Central memory CD8-positive, alpha-beta T cell (primary cell): ENCODE data around the gene DYNLT4.
A peak's percentile ranks its signal among the peaks of the same experiment; 100 is the strongest.

ENCODE experiments used
- ATAC-seq: fragments of 150-1000 bp; cut with Tn5 transposase; replicated peaks from 2 replicates; pipeline ENCODE4 v1.10.0; 2022; ENCODE audit warnings: mild to moderate bottlenecking, moderate FRiP score, moderate number of reproducible peaks; ENCODE audit not compliant: poor library complexity, severe bottlenecking; ENCODE audit errors: extremely low read depth
- DNase-seq, 2 donors: peaks; one replicate each; pipeline ENCODE4 v3.0.0; 2021; ENCODE audit warnings: low spot score in 2 of 2
- H3K27ac Mint-ChIP-seq: one replicate; pipeline ENCODE4 v1.8.0; 2022; ENCODE audit warnings: low read depth, mild to moderate bottlenecking, moderate library complexity, mixed read lengths
- H3K27me3 Mint-ChIP-seq: one replicate; pipeline ENCODE4 v1.8.0; 2022; ENCODE audit warnings: mixed read lengths
- H3K36me3 Mint-ChIP-seq: one replicate; pipeline ENCODE4 v1.8.0; 2022; ENCODE audit warnings: mild to moderate bottlenecking, moderate library complexity, mixed read lengths; ENCODE audit not compliant: insufficient read depth
- H3K4me1 Mint-ChIP-seq: one replicate; pipeline ENCODE4 v1.8.0; 2022; ENCODE audit warnings: mixed read lengths
- H3K4me3 Mint-ChIP-seq: one replicate; pipeline ENCODE4 v1.8.0; 2022; ENCODE audit warnings: mild to moderate bottlenecking, moderate library complexity, mixed read lengths
- H3K9me3 Mint-ChIP-seq: one replicate; pipeline ENCODE4 v1.8.0; 2022; ENCODE audit warnings: mixed read lengths

Gene DYNLT4

DNA sequence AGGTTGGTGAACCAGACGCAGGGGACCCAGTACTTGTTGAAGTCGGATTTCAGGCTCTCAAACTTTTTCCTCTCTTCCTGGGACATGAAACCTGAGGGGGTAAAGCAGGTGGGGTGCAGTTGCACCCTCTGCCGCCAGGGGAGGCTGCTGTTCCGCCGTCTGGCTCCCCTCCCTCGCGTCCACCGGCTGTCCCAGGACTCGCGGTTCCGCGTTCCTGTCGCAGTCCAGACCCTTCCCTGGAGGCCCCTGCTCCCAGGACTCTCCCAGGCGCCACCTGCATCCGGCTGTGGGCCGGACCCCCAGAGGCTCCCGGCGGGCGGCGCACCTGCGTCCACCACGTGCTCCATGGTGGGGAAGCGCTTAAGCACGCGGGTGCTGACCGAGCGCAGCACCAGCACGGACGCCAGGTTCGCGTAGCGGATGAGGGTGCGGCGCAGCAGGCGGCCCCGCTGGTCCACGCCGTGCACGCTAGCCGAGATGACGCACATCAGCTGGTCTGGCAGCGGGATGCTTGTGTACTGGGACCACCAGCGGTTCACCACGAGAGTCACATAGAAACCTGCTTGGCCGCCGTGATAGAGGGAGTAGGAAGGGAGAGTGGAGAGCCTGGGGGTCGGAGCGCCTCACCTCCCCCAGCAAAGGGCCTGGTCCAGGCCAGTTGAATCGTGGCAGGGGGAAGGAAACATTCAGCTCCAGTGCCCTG is 20.9 kb downstream of the DYNLT4 start:
- H3K27ac Mint-ChIP-seq = peak overlapping the region; percentile 87
- peak overlapping the region; percentile 71 for H3K4me3 Mint-ChIP-seq
- no peaks in the 10 kb centered on the region for H3K9me3 Mint-ChIP-seq
- DNase-seq (peak; percentile 71 to 78), ATAC-seq (peak; percentile 73)
- H3K36me3 Mint-ChIP-seq = peaks cover 9% of the 10 kb centered on the region
- H3K4me1 Mint-ChIP-seq = peaks cover 27% of the 10 kb centered on the region
- H3K27me3 Mint-ChIP-seq = no peaks in the 10 kb centered on the region

DNA sequence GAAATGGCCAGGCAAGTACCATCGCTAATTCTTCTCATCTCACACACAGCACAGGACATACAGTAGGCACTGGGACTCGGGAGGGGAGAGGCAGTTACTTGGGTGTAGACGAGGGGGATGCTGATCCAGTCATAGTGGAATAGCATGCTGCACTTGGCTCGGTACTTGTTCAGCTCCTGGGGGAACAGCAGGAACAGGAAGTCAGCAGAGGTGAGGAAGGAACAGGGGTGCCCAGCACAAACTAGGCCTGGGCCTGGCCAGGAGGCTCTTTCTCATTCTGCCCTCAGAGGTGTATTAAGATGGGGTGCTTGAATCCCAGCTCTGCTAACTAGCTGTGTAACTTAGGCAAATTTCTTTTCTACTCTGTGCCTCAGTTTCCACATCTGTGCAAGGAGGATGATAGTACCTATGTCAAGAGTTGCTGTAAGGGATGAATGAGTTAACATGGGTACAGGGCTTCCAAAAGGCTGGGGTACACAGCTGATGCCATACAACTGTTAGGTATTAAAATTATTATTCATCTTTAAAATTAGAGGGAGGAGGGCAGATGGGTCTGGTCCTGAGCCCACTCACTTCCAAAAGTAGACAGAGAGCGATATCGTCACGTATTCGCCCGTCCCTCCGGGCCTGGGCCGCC is 21.5 kb downstream of the DYNLT4 start:
- H3K9me3 Mint-ChIP-seq = no peaks in the 10 kb centered on the region
- peaks cover 16% of the 10 kb centered on the region for H3K36me3 Mint-ChIP-seq
- no peak for ATAC-seq

DNA sequence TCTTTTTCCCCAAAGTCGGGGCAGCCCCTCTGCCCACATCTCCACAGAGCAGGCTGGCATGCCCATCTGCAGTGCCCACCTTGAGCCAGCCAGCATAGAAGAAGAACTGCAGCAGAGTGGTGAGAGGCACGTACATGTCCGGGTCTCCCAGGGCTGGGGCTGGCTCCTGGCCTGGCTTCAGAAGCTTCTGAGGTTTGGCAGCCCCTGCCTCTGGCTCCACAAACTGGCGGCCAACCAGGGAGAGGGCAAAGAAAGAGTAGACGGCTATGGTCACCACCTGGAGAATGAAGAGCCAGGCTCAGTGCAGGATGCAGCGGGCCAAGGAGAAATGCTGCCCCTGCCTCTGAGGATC is 22.1 kb downstream of the DYNLT4 start:
- no peak for ATAC-seq
- peaks cover 20% of the 10 kb centered on the region for H3K36me3 Mint-ChIP-seq
- H3K9me3 Mint-ChIP-seq = no peaks in the 10 kb centered on the region
- H3K4me3 Mint-ChIP-seq = peak overlapping the region; percentile 71
- no peaks in the 10 kb centered on the region for H3K27me3 Mint-ChIP-seq
- H3K27ac Mint-ChIP-seq = peak overlapping the region; percentile 87
- peaks cover 27% of the 10 kb centered on the region for H3K4me1 Mint-ChIP-seq
- DNase-seq = no peak

More for the DNA sequence above, 21.5 kb downstream of the DYNLT4 start:
- H3K27me3 Mint-ChIP-seq = no peaks in the 10 kb centered on the region
- H3K27ac Mint-ChIP-seq = peak overlapping the region; percentile 87
- no peak for DNase-seq
- H3K4me3 Mint-ChIP-seq = peak overlapping the region; percentile 71
- H3K4me1 Mint-ChIP-seq = peaks cover 27% of the 10 kb centered on the region

DNA sequence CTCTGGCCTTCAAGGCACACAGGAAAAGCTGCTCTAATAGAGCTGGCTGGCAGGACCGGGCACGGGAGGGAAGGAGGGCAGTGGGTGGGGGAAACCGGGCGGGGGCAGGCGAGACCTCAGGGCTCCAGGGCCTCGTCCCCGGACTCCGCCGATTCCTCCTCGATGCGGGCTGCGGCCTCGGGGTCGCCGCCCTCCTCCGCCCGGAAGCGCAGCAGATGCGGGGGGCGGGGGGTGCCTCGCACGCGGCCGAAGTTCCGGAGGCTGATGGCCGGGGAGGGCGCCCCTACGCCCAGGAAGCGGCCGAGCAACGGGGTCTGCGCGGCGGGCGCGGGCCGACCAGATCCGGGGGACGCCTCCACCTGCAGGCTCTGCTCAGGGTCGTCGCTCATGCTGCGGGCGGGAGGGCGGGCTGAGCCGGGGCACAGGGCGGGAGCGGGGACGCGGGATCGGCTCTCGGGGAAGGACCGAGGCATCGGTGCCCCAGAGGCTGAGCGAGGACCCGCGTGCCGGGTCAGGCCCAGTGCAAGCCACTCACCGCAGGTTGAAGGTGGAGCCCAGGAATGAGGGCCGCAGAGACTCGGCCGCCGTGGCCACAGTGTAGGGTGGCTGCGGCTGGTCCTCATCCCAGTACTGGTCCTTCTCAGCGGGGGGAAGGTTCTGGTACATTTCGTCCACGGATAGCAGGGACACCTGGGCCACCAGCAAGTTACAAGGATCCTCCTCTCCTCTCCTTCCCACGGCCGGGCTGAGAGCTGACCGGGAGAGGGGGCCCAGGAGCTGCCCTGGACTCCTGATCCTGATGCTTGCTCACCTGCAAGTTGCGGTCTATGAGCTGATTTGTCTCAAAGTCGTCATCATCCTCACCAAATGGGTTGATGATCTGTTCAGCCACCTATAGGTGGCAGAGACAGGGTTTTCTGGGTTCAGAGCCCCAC is 22.8 kb downstream of the DYNLT4 start:
- DNase-seq (no peak), ATAC-seq (peak; percentile 25)
- Mint-ChIP-seq H3K4me1 (peaks cover 27% of the 10 kb centered on the region), H3K9me3 (no peaks in the 10 kb centered on the region), H3K27me3 (no peaks in the 10 kb centered on the region), H3K4me3 (peak overlapping the region; percentile 71), H3K36me3 (peaks cover 24% of the 10 kb centered on the region), H3K27ac (peak overlapping the region; percentile 87)

DNA sequence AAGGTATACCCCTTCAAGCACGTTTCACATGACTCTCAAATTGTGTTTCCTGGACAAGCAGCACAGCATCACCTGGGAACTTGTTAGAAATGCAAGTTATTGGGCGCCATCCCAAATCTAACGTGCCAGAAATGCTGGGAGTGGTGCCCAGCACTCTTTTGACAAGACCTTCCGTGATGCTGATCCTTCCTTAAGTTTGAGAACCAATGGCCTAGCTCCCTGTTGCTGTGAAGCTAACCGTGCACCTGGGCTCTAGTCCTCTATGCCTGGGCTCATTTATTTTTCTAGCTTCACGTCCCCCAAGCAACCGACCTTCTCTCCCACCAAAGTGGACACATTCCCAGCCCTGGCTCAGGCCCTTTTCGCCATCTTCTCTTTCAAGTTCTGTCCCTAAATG is 23.5 kb downstream of the DYNLT4 start:
- Mint-ChIP-seq H3K36me3 (peaks cover 31% of the 10 kb centered on the region), H3K27me3 (no peaks in the 10 kb centered on the region), H3K4me3 (peak overlapping the region; percentile 59), H3K4me1 (peaks cover 27% of the 10 kb centered on the region), H3K9me3 (no peaks in the 10 kb centered on the region), H3K27ac (peak overlapping the region; percentile 53)
- no peak for DNase-seq
- no peak for ATAC-seq

DNA sequence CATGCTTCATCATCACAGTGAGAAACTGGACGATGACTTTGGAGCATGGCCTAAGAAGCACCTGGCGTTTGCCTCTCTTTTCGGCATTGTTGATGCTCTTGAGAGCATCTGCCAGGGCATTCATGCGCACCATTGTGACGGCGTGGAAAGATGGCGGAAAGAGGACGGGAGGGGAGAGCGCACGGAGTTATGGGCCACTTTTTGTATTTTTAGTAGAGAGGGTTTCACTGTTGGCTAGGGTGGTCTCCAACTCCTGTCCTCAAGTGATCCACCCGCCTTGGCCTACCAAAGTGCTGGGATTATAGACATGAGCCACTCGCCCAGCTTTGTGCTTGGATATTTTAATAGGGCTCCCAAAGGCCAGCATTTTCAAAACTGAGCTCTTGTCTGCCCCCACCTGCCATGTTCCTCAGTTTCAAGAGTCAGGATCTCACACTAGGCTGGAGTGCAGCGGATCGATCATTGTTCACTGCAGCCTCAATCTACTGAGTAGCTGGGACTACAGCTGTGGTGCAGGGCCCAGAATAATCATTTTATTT is 26.5 kb downstream of the DYNLT4 start:
- Mint-ChIP-seq H3K27me3 (no peaks in the 10 kb centered on the region), H3K4me3 (no peak overlapping the region), H3K4me1 (peaks cover 38% of the 10 kb centered on the region), H3K9me3 (no peaks in the 10 kb centered on the region), H3K36me3 (peaks cover 57% of the 10 kb centered on the region), H3K27ac (no peak overlapping the region)
- ATAC-seq = no peak
- no peak for DNase-seq

DNA sequence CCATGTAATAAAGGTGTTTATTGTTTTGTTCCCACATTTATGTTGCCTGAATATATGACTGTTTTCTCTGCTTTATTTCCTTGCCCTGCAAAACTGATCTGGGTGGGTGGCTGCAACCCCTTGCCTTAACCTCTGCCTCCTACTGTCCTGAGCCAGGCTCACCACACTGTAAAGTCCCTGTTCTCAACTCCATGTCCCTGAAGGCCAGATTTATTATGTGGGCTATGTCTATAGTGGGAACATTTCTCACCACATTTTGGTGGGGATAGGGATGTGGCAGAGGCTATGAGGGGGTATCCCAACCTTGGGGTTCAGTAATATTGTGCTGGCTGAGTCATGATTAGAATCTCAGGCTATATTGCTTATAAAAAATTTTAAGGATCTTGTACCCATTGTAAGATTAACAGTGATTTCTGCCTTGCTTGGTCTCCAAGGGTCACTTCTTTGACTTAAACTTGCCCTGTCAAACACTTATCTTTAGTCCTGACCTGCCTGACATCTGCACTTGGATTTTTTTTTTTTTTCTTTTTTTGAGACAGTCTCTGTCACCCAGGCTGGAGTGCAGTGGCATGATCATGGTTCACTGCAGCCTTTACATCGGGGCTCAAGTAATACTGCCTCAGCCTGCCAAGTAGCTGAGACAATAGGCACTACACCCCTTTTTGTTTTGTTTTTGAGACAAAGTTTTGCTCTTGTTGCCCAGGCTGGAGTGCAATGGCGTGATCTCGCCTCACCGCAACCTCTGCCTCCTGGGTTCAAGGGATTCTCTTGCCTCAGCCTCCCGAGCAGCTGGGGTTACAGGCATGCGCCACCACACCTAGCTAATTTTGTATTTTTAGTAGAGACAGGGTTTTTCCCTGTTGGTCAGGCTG is 28.2 kb downstream of the DYNLT4 start:
- Mint-ChIP-seq H3K4me1 (peaks cover 36% of the 10 kb centered on the region), H3K27ac (no peak overlapping the region), H3K36me3 (peaks cover 64% of the 10 kb centered on the region), H3K4me3 (peak overlapping the region; percentile 2), H3K9me3 (no peaks in the 10 kb centered on the region), H3K27me3 (no peaks in the 10 kb centered on the region)
- no peak for ATAC-seq
- DNase-seq = no peak

DNA sequence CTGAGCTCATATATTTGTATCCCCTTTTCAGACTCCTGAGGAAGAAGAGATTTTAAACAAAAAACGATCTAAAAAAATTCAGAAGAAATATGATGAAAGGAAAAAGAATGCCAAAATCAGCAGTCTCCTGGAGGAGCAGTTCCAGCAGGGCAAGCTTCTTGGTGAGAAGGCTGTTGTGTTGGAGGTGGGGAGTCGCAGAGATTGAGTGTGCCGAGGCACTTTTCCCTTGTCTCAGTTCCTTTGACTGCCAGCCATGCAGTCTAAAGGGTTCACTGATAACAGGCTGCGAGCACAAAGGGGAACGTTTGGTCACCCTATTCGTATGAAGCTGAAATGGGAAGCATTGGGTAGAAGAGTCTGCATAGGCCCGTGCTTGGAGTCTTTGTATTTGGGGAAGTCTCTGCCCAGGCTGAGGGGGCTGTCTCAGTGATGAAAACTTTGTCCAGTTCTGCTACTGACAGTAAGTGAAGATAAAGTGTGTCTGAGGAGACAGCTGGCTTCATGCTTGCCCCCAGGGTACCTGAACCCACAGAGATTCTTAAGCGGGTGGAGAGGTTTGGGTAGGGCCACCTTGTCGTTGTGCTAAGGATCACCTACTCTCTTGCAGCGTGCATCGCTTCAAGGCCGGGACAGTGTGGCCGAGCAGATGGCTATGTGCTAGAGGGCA is 29.0 kb downstream of the DYNLT4 start:
- DNase-seq = no peak
- no peak for ATAC-seq
- peak overlapping the region; percentile 92 for H3K27ac Mint-ChIP-seq
- H3K9me3 Mint-ChIP-seq = no peaks in the 10 kb centered on the region
- no peaks in the 10 kb centered on the region for H3K27me3 Mint-ChIP-seq
- H3K36me3 Mint-ChIP-seq = peaks cover 64% of the 10 kb centered on the region
- H3K4me1 Mint-ChIP-seq = peaks cover 34% of the 10 kb centered on the region
- H3K4me3 Mint-ChIP-seq = peak overlapping the region; percentile 91

DNA sequence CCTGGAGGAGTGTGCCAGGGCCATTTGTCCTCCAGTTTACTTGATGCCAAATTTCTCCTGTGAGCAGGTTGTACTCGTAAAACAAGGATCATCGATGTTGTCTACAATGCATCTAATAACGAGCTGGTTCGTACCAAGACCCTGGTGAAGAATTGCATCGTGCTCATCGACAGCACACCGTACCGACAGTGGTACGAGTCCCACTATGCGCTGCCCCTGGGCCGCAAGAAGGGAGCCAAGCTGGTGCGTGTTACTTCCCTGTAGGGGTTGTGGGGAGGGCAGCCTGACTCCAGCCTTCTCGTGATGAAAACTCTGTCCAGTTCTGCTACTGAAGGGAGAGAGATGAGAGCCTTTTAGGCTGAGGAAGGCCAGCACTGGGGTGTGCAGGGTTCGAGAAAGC is 29.6 kb downstream of the DYNLT4 start:
- peaks cover 64% of the 10 kb centered on the region for H3K36me3 Mint-ChIP-seq
- peak overlapping the region; percentile 91 for H3K4me3 Mint-ChIP-seq
- ATAC-seq (no peak), DNase-seq (no peak)
- peaks cover 34% of the 10 kb centered on the region for H3K4me1 Mint-ChIP-seq
- no peaks in the 10 kb centered on the region for H3K27me3 Mint-ChIP-seq
- H3K9me3 Mint-ChIP-seq = no peaks in the 10 kb centered on the region
- peak overlapping the region; percentile 92 for H3K27ac Mint-ChIP-seq

DNA sequence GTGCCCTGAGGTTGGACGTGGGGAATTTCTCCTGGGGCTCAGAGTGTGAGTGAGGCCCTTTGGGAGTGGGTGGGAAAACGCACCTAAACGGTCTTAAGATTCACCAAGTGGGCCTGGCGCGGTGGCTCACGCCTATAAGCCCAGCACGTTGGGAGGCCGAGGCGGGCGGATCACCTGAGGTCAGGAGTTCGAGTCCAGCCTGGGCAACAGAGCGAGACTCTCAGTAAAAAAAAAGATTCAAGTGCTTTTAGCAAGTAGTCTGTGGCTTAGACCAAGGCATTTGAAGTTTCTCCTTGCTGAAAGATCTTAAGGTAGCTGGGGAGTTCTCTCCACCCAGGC is 30.5 kb downstream of the DYNLT4 start:
- Mint-ChIP-seq H3K27ac (peak overlapping the region; percentile 92), H3K9me3 (no peaks in the 10 kb centered on the region), H3K27me3 (no peaks in the 10 kb centered on the region), H3K36me3 (peaks cover 63% of the 10 kb centered on the region), H3K4me1 (peaks cover 34% of the 10 kb centered on the region), H3K4me3 (peak overlapping the region; percentile 91)
- no peak for DNase-seq
- no peak for ATAC-seq

DNA sequence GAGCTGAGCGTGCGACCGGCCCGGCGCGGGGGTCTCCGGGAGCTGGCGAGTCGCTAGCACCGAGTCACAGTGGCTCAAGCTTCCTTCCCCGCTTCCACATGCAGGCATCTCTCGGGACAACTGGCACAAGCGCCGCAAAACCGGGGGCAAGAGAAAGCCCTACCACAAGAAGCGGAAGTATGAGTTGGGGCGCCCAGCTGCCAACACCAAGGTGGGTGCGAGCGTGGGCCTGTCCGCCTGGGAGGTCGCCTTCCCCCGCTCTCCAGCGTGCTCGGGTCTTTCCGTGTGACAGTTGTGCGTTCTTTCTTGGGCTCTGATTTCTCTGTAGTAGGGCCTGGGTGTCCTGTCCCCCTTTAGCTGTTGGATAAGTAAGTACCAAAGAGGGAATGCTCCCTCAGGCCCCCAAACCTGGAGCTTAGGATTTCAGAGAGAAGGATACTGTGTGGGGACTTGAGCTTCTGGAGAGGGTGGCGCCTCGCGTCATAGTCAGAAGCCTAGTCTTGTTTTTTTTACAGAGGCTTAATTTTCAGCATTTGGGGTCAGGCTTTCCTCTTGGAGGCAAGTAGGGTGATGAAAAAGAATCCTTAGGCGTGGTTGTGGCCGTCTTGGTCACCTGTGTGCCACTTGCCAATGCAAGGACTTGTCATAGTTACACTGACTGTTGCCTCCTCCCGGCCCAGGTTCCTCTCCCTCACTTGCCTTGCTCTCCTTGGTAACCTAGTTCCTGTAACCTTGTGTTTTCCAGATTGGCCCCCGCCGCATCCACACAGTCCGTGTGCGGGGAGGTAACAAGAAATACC is 31.0 kb downstream of the DYNLT4 start:
- Mint-ChIP-seq H3K4me1 (peaks cover 34% of the 10 kb centered on the region), H3K27me3 (no peaks in the 10 kb centered on the region), H3K9me3 (no peaks in the 10 kb centered on the region), H3K4me3 (peak overlapping the region; percentile 91), H3K27ac (peak overlapping the region; percentile 92), H3K36me3 (peaks cover 59% of the 10 kb centered on the region)
- DNase-seq (peak in 1 of 2 donors; percentile 53), ATAC-seq (peak; percentile 56)
